NCI-H82 treated with DMSO at 0.1 percent for 48 hours (cell line): ENCODE measurements around the gene BRD4.

ENCODE experiments used
- DNase-seq: peaks from one replicate; lab custom pipeline; 2025; ENCODE audit not compliant: unreplicated experiment; lab: John Stamatoyannopoulos, UW

Gene BRD4

GRCh38 chr19:15316498-15316897 lies 15.8 kb downstream of the BRD4 start:
- no peak for DNase-seq

DNA sequence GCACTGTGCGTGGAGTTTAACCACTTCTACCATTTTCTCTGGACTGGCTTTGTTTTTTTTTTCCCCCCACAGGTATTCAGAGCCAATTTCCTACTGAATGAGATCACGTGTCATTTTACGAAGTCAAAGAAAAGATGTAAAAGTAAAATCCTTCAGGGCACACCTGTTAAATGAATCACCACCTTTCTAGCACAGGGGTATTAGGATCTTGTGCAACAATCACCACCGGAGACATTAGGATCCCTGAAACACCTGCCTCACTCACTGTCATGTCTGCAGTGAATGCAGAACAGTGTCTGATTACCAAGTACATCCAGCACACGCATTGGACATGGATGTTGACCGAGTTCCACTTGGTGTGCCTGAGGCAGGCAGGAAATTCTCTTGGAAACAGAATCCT lies 17.2 kb downstream of the BRD4 start:
- no peak for DNase-seq

DNA sequence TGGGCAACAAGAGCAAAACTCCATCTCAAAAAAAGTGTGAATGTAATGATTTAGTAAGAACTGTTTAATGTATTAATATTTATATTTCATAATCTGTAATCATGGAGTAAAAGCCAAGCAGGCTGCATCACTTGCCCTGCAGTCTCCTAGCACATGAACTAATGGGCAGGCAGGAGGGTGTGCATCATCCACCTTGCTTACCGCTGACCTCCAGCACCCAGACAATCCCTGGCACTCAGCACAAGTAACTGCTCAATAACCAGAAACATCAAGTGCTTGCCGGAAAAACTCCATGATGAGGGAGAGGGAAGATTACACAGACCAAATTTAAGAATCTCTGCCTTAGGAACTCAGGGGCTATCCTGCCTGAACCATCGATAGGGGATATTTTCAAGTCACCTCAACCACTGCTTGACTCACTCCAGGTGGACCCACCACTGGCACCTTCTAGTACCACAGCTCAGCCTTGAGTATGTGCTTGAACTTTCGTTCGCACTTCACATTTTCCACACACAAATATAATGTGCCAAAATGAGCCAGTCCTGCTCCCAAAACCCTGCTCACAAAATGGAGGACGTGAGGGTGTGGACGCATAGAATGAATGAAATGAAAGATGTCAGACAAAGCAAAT lies 18.6 kb downstream of the BRD4 start:
- DNase-seq = no peak

DNA sequence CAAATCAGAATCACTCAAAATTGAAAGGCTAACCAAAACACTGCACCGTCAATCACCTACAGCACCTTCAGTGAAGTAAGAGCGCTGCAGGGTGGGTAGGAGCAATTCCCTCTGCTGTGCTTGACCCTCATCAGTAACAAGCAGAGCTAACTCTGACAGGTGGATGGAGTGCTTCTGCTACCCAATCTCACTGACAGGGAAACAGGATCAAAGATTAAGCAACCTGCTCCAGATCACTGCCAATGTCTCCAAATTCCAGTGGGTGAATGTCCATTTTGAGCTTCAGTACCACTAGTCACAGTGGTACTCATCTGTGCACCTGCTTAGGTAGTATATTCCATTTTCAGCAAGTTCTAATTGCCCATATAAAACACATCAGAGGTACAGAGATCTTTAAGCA lies 25.2 kb downstream of the BRD4 start:
- DNase-seq = no peak

DNA sequence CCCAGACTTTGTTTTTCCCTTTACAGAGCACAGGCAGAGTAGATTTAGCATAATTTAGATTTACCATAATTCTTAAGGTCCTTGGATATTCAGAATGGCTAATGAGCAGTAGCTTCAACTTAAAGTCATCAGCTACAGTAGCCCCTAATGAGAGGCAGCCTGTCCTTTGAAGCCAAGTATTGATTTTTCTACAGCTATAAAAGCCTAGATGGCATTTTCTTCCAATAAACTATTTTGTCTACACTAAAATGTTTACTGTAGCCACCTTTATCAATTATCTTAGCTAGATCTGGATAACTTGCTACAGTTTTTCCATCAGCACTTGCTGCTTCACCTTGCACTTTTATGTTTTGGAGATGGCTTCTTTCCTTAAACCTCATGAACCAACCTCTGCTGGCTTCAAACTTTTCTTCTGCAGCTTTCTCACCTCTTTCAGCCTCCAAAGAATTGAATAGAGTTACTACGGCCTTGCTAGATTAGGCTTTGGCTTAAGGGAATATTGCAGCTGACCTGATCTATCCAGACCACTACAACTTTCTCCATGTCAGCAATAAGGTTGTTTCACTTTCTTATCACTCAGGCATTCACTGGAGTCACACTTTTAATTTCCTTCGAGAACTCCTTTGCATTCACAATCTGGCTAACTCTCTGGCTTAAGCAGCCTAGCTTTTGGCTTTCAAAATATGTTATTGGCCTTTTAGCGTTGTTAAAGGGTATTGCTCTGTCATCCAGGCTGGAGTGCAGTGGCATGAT lies 26.6 kb downstream of the BRD4 start:
- DNase-seq = no peak

- no peak for DNase-seq
Measured at GRCh38 chr19:15304140-15304705, 28.1 kb downstream of the BRD4 start.

- no peak for DNase-seq
Measured at GRCh38 chr19:15303105-15303780, 29.1 kb downstream of the BRD4 start.

DNA sequence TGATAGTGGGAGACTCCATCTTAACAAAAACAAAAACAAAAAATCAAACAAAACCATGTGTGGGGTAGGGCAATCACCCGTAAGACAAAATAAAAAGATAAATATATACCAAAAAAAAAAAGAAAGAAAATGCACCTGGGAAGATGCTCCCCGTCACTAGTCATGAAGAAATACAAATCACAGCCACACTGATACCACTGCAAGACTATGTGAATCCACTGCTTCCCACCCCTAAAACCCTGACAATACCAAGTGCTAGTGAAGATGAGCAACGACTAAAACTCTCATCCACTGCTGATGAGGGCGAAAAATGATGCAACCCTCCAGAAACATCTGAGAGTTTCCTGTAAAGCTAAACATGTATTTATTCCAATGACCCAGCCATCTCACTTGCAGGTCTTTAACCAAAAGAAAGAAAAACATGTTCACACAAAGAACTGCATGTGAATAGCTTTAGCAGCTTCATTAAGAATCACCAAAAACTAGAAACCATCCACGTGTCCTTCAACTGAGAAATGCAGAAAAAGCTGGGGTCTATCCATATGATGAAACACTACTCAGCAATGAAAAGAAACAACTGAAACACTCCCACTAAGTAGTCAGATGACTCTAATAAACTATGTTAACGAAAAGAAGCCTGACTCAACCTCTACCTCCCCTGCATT lies 31.7 kb downstream of the BRD4 start:
- no peak for DNase-seq

GRCh38 chr19:15299568-15300409 lies 32.5 kb downstream of the BRD4 start:
- DNase-seq = no peak

DNA sequence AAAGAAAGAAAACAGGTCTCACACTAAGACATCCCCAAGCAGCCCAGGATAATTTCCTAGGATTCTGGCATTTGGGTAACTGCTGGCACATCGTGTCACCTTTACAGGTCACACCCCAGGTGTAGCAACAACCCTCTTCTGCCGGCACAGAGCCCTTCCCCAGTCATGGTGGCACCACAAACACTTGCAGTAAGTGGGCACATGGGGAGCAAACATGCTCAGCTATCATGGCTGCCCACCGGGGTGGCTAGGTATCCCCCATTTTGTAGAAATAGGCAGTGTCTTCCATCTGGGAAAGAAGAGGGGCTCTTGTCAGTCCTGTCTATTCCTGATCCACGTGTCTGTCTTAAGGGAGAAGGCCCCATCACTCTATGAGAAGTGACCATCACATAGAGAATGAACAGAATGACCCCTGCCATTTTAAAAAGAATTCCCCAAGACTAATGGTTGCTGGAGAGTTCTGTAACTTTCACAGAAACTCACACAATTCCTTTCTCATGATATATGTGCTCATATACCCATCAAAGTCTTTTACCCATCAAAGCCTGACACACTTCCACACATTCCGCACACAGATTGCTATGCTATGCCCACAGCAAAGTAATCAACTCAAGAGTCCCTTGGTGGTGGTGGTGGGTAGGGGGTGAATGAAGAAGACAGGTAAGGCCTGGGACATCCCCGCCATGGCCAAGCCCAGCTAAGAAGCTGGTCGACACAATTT lies 33.3 kb downstream of the BRD4 start:
- no peak for DNase-seq

DNA sequence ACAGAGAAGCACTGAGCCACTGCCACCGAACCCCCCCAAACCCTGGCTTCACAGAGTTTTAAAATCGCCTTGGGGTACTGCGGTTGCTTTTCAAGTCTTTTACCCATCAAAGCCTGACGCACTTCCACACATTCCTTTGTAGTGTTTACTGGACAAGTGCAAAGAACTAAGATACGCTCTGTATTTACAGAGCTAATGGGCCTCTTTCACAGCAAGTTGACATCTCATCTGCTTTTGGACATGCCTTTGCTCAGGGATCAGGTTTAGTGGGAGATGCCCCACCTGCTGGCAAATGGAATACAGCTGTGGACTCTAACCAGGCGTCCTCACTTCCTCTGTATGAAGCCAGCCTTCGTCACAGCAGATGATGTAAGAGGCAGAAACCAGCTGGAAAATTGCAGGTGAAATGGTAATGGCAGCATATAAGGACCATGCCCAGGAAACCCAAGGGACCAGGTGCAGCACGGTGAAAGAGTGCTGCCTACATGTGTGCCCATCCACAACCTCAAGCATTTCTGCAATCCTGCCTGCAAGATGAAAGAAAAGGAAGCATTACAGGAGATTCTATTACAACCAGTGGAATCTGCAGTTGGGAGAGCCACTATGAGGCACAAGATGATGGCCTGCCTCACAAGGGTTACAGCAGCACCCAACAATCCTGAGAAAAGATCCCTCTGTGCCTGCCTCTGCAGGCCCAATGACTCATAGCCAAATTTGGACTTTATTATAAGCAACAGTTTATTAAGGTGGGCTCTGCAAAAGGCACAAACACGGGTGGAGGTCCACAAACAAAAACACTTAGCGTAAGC lies 34.7 kb downstream of the BRD4 start:
- DNase-seq = no peak

DNA sequence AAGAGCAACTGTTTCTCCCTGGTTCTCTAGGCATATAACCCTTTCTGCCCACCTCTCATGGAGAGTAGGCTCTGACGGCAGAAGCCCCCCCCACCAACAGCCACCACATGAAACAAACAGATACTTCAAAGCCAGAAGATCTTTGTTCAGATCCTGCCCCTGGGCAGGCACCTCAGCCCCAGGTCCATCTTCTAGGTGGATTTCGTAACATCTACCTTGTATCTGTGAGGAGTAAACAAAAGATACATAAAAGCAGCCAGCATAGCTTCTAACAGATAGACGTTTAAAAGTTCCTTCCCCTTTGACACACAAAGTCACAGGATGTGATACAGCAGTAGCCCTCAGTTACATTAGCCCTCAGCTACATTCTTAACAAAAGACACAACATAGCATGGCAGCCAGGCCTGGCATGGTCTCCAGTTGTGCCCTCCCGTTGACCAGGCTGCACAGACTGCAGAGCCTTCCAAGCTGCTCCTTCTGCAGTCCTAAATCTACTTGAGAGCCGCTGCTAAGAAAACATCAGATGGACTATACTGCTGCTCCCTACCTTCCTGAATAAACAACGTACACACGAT lies 35.4 kb downstream of the BRD4 start:
- no peak for DNase-seq

DNA sequence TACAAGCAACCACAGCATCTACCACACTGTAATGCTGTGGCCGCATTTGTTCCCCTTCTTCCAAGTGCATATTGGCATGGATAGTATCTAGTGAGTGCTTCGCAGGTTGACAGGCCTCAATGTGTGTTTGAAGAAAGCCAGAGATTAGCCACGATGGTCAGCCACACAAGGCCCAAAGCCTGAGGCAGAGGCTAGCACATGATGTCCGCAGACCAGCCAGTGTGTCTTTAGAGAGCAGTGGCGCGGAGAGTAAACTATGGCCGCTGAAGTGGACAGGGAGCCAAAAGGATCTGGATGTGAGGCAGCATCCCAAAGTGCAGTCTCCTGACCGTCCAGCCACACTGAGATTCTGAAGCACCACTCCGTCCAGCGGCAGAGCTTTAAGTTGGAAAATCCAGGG lies 36.0 kb downstream of the BRD4 start:
- DNase-seq = no peak

- no peak for DNase-seq
Measured at GRCh38 chr19:15294561-15294990, 37.8 kb downstream of the BRD4 start.

DNA sequence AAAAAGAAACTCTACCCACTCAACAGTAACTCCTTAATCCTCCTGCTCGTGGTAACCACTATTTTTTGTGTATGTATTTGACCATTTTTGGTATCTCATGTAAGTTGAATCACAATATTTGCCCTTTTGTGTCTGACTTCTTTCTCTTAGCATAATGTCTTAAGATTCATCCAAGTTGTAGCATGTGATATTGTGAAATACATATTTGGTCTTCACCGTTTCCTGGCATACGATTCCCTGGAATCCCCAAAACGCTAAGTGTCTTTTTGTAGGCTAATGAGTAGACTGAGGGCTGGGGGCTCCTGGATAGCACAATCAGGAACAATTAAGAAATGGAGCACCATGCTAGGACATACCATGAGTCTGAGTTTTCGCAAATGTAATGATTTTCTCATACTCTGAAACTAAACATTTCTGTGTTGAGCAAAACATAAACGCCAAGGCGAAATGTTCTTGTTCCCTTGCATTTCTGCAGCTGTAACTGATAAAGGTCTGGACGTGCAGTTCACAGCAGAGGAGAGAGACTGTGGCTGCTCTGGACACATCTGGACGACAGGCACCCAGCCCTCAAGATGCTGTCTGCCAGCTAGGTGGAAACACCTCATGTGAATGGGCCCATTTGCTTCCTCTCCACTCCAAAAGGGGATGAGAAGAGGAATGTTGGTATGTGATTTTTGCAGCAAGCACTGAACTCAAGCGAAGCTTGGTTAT lies 38.4 kb downstream of the BRD4 start:
- DNase-seq = no peak

- no peak for DNase-seq
Measured at GRCh38 chr19:15292847-15293582, 39.3 kb downstream of the BRD4 start.

DNA sequence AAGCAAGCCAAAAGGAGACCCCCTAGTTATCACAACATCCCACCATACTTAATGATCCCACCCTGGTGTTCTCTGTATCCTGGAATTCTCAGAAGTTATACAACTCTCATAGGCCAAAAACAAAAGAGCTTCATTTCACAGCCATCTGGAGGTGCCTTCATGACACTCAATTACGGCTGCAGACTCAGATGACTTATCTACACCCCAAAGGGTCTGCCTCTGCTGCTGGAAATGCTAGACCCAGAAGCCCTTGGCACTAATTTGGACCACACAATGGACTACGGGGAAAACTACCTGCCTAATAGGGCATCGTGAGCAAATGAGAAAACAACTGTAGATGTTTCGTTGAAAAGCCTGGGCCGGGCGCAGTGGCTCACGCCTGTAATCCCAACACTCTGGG lies 40.2 kb downstream of the BRD4 start:
- DNase-seq = no peak
